ENCODE results near the gene CDKN2B-AS1.
A peak's percentile ranks its signal among the peaks of the same experiment; 100 is the strongest.

Gene CDKN2B-AS1

DNA sequence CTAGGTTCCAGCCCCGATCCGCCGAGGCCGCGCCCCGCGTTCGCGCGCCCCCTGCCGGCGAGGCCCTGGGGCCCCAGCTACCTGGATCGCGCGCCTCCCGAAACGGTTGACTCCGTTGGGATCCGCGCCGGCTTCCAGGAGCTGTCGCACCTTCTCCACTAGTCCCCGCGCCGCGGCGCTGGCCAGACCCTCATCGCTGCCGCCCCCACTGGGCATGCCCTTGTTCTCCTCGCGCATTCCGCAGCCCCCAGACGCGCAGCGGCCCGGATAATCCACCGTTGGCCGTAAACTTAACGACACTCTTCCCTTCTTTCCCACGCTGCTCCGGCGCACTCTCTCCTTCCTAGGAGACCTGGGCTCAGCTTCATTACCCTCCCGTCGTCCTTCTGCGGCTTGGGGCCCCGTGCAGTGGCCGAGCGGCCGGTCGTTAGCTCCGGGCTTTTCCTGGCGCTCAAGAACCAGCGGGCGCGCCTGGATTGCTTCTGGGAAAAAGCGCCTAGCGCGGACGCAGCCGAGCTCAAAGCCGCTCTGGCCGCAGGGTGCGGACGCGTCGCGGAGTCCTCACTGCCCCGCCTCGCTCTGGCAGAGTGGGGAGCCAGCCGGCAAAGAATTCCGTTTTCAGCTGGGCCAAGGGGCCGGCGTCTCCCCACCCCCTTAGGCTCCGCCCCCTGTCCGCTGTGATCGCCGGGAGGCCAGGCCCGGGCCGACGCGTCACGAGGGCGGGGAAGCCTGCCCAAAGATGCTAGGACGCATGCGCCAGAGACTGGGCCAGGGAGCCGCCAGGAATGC, 14.3 kb downstream of the CDKN2B-AS1 start, which contains the start of gene CDKN2B:
TSS of gene CDKN2B (minus strand) at position 589 of the 789 bp plus-strand sequence. CDS start at position 237, 352 bp downstream.
- DNase-seq = peak; percentile 92

DNA sequence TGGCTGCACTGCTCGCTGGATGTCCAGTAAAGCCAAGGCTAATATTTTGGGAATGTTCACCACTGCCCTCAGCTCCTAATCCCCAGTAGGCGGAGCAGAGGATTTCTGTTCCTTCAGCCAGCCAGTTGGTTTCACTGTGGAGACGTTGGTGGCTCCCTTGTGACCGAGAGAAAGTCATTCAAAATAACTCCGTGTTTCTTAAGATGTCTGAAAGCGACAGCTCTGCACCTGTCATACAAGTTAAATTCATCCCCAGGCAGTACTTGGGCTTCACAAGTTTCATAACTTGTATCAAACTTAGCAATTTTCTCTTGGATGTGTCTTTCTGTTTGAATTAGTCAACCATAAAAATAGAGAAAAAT, 14.9 kb downstream of the CDKN2B-AS1 start:
- DNase-seq = no peak

DNA sequence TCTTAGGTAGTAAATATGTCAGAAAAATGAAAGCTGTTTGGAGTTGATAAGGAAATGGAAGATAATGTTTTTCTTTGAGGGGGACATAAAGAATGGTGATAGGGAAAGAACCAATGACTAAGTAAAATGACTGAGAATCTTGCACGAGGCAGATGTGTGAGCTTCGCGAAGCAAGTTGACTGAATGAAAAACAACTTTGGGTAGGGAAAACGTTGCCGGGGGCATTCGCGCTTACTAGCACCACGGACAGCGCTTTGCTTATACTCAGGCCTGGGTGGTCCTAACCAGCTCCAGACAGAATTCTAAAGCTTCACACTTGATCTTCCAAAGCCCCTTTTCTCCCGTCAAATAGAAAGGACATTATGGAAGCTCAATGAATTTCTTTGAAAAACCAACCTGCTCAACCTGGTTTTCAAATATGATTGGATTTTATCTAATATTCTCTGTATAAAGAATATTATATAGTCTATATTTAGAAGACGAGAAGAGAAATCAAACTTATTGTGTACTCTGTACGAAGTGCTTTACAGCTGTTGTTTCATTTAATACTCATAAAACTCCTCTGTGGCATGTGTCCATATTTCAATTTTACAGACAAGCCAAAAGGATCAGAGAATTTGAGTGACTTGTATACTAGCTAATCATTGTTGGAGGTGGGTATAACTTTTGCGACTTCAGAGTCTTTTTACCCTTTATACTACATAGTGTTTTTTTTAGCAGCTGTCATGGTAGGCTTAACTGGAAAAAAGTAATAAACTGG, 16.5 kb downstream of the CDKN2B-AS1 start:
- DNase-seq = no peak

GRCh38 chr9:22022396-22022795, 27.8 kb downstream of the CDKN2B-AS1 start:
- no peak for DNase-seq

- no peak for DNase-seq
These were observed 32.1 kb downstream of the CDKN2B-AS1 start for GRCh38 chr9:22026696-22027095.

- DNase-seq = no peak
These were observed 33.8 kb downstream of the CDKN2B-AS1 start for GRCh38 chr9:22028394-22028793.

- no peak for DNase-seq
These were observed 34.6 kb downstream of the CDKN2B-AS1 start for GRCh38 chr9:22029231-22029630.

- DNase-seq = no peak
These were observed 35.6 kb downstream of the CDKN2B-AS1 start for GRCh38 chr9:22030101-22030598.

- no peak for DNase-seq
These were observed 37.2 kb downstream of the CDKN2B-AS1 start for GRCh38 chr9:22031655-22032411.

DNA sequence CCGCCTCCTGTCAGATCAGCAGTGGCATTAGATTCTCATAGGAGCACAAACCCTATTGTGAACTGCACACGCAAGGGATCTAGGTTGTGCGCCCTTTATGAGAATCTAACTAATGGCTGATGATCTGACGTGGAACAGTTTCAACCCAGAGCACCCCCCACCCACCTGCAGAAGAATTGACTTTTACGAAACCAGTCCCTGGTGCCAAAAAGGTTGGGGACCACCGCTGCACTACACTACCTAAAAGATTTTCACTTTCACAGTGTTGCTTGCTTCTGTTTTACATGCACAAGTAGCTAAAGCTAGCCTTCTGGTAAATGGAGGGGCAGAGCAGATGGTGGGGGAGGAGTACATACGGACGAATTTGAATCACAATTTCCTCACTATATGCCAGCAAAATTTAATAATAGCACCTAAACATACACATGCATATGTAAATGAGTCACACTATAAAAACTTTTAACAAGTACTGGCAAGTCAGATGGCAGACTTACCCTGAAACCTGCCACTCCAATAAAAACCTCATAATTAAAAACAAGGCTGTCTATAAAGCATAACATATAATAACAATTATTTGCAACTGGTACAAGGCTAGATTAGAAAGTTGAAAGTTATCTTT, 38.5 kb downstream of the CDKN2B-AS1 start:
- DNase-seq = no peak

GRCh38 chr9:22035591-22036011, 41.0 kb downstream of the CDKN2B-AS1 start:
- DNase-seq = no peak

DNA sequence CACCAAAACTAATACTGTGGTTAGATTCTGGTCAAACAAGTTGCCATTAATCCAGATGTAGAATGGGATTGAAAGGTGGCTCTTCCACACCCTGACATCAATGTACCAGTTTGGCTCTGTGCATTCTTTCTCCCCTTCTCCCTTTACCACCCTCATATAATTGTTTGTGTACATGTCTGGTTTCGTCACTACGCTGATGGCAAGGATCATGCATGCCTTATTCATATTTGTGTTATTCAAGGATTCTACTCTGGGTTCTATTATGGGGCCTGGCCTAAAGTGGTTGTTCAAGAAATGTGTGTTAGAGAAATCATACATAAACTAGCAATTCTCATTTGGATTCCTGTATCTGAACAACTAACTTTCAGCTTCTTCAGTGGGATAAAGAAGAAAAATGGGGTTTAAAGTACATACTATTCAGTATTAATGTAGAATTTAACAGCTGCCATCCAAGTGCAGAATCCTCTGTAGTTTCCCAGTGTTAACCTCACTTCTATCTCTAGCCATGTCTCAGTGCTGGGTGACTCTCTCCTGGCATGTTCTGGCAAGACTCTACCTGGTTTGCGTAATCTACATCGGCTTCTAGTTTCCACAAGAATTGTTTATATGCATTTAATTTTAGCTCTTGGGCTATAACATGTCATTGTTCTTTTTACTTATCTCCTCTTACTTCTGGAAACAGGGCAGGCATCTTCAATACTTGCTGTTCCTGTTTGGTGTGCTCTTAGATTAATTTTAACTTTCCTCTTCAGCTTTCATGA, 42.5 kb downstream of the CDKN2B-AS1 start:
- DNase-seq = no peak

- no peak for DNase-seq
These were observed 43.5 kb downstream of the CDKN2B-AS1 start for GRCh38 chr9:22037954-22038690.

DNA sequence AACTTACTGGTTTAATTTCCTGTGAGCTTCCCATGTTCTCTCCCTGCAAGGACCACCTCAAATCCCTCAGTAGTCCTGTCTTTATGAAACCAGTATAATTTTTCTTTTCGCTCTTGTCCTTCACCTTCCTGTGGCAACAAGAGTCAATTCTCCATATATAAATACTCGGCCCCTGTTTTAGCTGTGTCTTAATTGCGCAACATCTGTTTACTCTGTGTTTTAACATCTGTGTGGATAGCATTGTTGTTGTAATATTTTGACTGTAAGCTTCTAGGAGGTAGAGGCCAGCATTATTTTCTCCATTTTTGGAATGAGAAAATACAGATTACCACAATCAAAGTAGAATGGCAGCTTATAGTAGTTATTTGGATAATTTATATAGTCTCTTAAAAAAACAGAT, 44.7 kb downstream of the CDKN2B-AS1 start:
- DNase-seq = no peak

- DNase-seq = no peak
These were observed 46.2 kb downstream of the CDKN2B-AS1 start for GRCh38 chr9:22040760-22041159.

- no peak for DNase-seq
These were observed 46.8 kb downstream of the CDKN2B-AS1 start for GRCh38 chr9:22041344-22041743.

DNA sequence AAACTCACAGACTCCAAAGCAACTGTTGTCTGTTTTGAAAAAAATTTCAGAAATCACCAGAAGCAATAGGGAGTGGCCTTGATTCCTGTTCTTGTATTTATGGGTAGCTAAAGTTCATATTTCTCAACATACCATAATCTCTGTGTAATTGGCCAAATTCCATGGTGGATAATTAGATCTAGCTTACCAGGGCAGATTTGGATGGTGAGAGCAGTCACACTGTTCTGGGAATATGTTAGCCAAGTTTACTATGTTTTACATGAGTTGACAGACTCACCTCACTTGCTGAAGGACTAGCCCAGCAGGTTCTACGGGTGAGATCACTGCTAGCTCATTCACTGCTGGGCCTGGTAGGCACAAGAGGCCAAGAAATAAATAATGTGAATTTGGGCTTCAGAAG, 47.2 kb downstream of the CDKN2B-AS1 start:
- DNase-seq = no peak

- no peak for DNase-seq
These were observed 49.3 kb downstream of the CDKN2B-AS1 start for GRCh38 chr9:22043928-22044327.

DNA sequence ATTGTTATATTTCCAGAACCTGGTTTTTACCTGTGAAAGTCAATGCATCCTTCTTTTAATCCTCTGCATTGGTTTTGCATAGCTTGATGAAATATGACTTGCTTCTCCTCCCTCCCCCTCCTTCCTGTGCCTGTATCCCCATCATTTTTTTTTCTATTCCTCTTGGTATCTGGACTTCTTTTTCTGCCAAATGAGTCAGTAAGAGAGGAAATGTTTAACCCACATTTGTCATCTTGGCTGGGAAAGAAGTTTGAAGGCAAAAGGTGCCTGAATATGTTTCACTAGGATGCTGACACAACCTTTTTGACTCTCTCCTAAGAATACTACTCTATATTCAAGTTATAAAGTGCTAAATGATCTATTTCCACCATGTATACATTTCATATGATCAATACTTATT, 50.0 kb downstream of the CDKN2B-AS1 start:
- DNase-seq = no peak

DNA sequence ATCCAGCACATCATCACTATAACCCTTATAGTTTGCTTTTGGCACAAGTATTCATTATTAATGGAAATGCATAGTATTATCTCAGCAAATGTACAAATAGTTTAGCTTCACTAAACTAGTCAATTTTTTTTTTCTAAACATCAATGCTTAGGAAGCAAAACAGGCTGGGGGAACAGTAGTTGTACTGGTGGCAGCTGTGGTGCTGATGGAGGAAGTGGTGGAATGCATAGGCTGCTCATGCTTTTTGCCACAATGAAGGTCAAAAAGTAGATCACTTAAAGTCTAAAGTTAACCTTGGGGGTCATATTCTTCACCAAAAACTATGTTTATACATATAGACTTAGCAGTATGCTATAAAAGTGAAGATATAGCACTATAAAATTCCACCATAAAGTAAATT, 50.8 kb downstream of the CDKN2B-AS1 start:
- DNase-seq = no peak

- DNase-seq = no peak
These were observed 51.8 kb downstream of the CDKN2B-AS1 start for GRCh38 chr9:22046243-22046885.

All from DMS153 (cell line).